ENCODE results near the gene CTAGE9. TPM values are rescaled to one million over a fixed set of nuclear protein-coding genes. Genes with fewer than 3 reads are reported as not detected.

The CTAGE9 gene
- total RNA-seq, 1 experiment from 2014 or later: not detected

GRCh38 chr6:131687022-131687421, 23.8 kb downstream of the CTAGE9 start:
- WGBS (ENCODE audit: extremely low coverage, insufficient read length, low lambda C conversion rate): no CpG with 5 or more reads among the region's 3 CpGs
- Histone ChIP-seq H2AFZ (ENCODE audit: low read length) (no peak overlapping the region), H3K4ac (ENCODE audit: low read depth, low read length) (no peak overlapping the region), H4K20me1 (ENCODE audit: control insufficient read depth, insufficient read depth, insufficient read length) (no peaks in the 10 kb centered on the region), H3K56ac (ENCODE audit: insufficient read length, low read depth, low read length) (no peak overlapping the region), H4K5ac (ENCODE audit: insufficient read length, low read depth, low read length) (no peak overlapping the region), H2BK120ac (ENCODE audit: low read depth, low read length, poor library complexity, severe bottlenecking) (no peak overlapping the region), H3K79me1 (ENCODE audit: insufficient read depth, low read depth, low read length, poor library complexity, severe bottlenecking) (no peaks in the 10 kb centered on the region), H3K23me2 (ENCODE audit: insufficient read length, low read depth, low read length, poor library complexity, severe bottlenecking) (no peaks in the 10 kb centered on the region), H3K18ac (ENCODE audit: insufficient read length, low read depth, low read length) (no peak overlapping the region), H3T11ph (ENCODE audit: low read length) (no peak overlapping the region), H4K8ac (replicated peaks; ENCODE audit: insufficient read length, low read depth, low read length) (no peak overlapping the region), H2BK5ac (ENCODE audit: insufficient read length, low read length) (no peak overlapping the region), H3K14ac (ENCODE audit: insufficient read depth, low read length) (no peak overlapping the region), H3K4me2 (ENCODE audit: insufficient read depth, insufficient read length, low read length) (no peak overlapping the region), H3K27ac (ENCODE audit: insufficient read length, low read depth, low read length) (no peak overlapping the region), H2BK20ac (ENCODE audit: low read depth, low read length, poor library complexity, severe bottlenecking) (no peak overlapping the region), H3K27me3 (ENCODE audit: insufficient read depth, low read length) (no peaks in the 10 kb centered on the region), H2AK5ac (ENCODE audit: insufficient read length, low read length) (no peak overlapping the region), H4K91ac (ENCODE audit: insufficient read length, low read depth, low read length) (no peak overlapping the region), H3K4me1 (ENCODE audit: insufficient read depth, low read length) (no peaks in the 10 kb centered on the region; the same call in 1 of the 2 replicates), H3K9ac (ENCODE audit: extremely low read depth, insufficient read length, low read length) (no peak overlapping the region), H3K9me3 (ENCODE audit: control insufficient read depth, low read depth, low read length) (no peaks in the 10 kb centered on the region), H3K79me2 (ENCODE audit: insufficient read depth, low read length) (no peaks in the 10 kb centered on the region), H3K23ac (ENCODE audit: insufficient read length, low read depth, low read length) (no peak overlapping the region), H2BK15ac (ENCODE audit: low read depth, low read length) (no peak overlapping the region), H2BK12ac (ENCODE audit: insufficient read length, low read depth, low read length) (no peak overlapping the region)
- Mint-ChIP-seq H3K9me3 (no peaks in the 10 kb centered on the region), H3K4me1 (peaks cover 7% of the 10 kb centered on the region in 2 experiments), H3K36me3 (ENCODE audit: insufficient read depth in 1 of 3, low read depth in 3 of 3) (no peaks in the 10 kb centered on the region), H3K27ac (no peak overlapping the region), H3K27me3 (ENCODE audit: low read depth) (peaks cover 8% of the 10 kb centered on the region), H3K4me3 (no peak overlapping the region)
- no peak for DNase-seq
- TF ChIP-seq CTCF (conservative IDR thresholded peaks at IDR 0.05): no peak
